ENCODE data around the gene ALDH18A1. TPM values are rescaled to one million over a fixed set of nuclear protein-coding genes. Genes with fewer than 3 reads are reported as not detected.

ALDH18A1 gene
- total and polyA plus RNA-seq, 2 donors (not counting 3 experiments of a cell fraction or from before 2014, with no cell fraction given): 53.2 to 92.6 TPM

DNA sequence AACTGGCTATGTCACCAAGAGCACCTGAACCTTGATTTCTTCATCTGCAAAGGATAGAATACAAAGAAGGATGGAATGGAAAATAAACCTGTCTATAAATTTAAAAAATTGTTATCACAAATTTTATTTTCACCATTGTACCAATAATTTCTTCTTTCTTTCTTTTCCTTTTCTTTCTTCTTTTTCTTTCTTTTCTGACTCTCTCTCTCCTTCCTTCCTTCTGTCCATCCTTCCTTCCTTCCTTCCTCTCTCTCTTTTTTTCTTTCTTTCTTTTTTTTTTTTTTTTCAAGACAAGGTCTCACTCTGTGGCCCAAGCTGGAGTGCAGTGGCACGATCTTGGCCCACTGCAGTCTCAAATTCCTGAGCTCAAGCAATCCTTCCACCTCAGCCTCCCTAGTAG is 58.7 kb downstream of the ALDH18A1 start:
- dilution Hi-C loops (cut with MboI; ENCODE audit: extremely low pct_ligation_motif_present, low sequenced_read_pairs): loop anchor here (25.0 kb wide), 1 partner anchor 185 kb away; no protein-coding TSS in a partner anchor
- CTCF ChIA-PET: interaction anchor here (0.8 to 10.3 kb wide), 4 partner anchors 8 to 223 kb away, joined by 3 to 314 read pairs (median 100); no protein-coding TSS in a partner anchor
- no peak overlapping the region for H3K4me3 ChIP-seq (replicated peaks in 1 of 3; ENCODE audit: insufficient read depth in 1 of 3, low read depth in 1 of 3, low read length in 3 of 3)
- no peaks in the 10 kb centered on the region for H4K20me1 ChIP-seq (replicated peaks; ENCODE audit: control insufficient read depth, extremely low read depth, insufficient read depth, low read length)
- H3K27ac ChIP-seq (ENCODE audit: insufficient read depth, low read depth, low read length): no peak overlapping the region
- intact Hi-C loops (cut with micrococcal nuclease): no loop called here
- H3K9me1 ChIP-seq (replicated peaks; ENCODE audit: control insufficient read depth, extremely low read depth, insufficient read depth, low read length): no peaks in the 10 kb centered on the region
- POLR2A ChIA-PET: no interaction called here
- H3K4me2 ChIP-seq (ENCODE audit: insufficient read depth, low read length): no peak overlapping the region
- H3K4me1 ChIP-seq (ENCODE audit: control insufficient read depth, extremely low read depth, insufficient read depth, low read length): no peaks in the 10 kb centered on the region
- no peaks in the 10 kb centered on the region for H3K36me3 ChIP-seq (ENCODE audit: control insufficient read depth in 2 of 2, extremely low read depth in 1 of 2, insufficient read depth in 2 of 2, low read length in 2 of 2)
- BruUV-seq (replicated peaks): no TSS peak
- no peak overlapping the region for H3K9ac ChIP-seq (replicated peaks; ENCODE audit: extremely low read depth, insufficient read depth, low read length)
- no peak for TF ChIP-seq MYC (IDR thresholded peaks at IDR 0.05; ENCODE audit: low read depth, low read length)
- TF ChIP-seq, protein P1, sequence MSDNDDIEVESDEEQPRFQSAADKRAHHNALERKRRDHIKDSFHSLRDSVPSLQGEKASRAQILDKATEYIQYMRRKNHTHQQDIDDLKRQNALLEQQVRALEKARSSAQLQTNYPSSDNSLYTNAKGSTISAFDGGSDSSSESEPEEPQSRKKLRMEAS (IDR thresholded peaks at IDR 0.05; ENCODE audit: insufficient read depth, insufficient read length): no peak
- TF ChIP-seq, protein P2, sequence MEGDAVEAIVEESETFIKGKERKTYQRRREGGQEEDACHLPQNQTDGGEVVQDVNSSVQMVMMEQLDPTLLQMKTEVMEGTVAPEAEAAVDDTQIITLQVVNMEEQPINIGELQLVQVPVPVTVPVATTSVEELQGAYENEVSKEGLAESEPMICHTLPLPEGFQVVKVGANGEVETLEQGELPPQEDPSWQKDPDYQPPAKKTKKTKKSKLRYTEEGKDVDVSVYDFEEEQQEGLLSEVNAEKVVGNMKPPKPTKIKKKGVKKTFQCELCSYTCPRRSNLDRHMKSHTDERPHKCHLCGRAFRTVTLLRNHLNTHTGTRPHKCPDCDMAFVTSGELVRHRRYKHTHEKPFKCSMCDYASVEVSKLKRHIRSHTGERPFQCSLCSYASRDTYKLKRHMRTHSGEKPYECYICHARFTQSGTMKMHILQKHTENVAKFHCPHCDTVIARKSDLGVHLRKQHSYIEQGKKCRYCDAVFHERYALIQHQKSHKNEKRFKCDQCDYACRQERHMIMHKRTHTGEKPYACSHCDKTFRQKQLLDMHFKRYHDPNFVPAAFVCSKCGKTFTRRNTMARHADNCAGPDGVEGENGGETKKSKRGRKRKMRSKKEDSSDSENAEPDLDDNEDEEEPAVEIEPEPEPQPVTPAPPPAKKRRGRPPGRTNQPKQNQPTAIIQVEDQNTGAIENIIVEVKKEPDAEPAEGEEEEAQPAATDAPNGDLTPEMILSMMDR (IDR thresholded peaks at IDR 0.05; ENCODE audit: extremely low read depth in 1 of 2, insufficient read depth in 1 of 2, low read depth in 1 of 2, low read length in 2 of 2): no peak
- no peak for TF ChIP-seq POLR2A (IDR thresholded peaks at IDR 0.05; ENCODE audit: low read depth, low read length)
- no peak for TF ChIP-seq FOS (IDR thresholded peaks at IDR 0.05; ENCODE audit: borderline replicate concordance, insufficient read depth, low read length)
- no peak for TF ChIP-seq POLR2AphosphoS5 (IDR thresholded peaks at IDR 0.05; ENCODE audit: insufficient read depth, low read depth, low read length)
- TF ChIP-seq EZH2 (IDR thresholded peaks at IDR 0.05; ENCODE audit: borderline replicate concordance, low read depth, low read length, severe bottlenecking): no peak
- TF ChIP-seq GATA2 (IDR thresholded peaks at IDR 0.05; ENCODE audit: insufficient read depth, insufficient read length, low read depth, low read length): no peak
- TF ChIP-seq JUN (IDR thresholded peaks at IDR 0.05; ENCODE audit: borderline replicate concordance, insufficient read depth, insufficient read length, low read depth): no peak
- no peak for DNase-seq (ENCODE audit: low read depth, low spot score)
- no peak overlapping the region for H2AFZ ChIP-seq (ENCODE audit: low read depth, low read length)
- no peak for FAIRE-seq
- H3K79me2 ChIP-seq (ENCODE audit: control insufficient read depth, insufficient read depth, low read length): no peaks in the 10 kb centered on the region
- H3K9me3 ChIP-seq (replicated peaks; ENCODE audit: control insufficient read depth, insufficient read depth, low read length): no peaks in the 10 kb centered on the region
- H3K27me3 ChIP-seq (ENCODE audit: control insufficient read depth in 2 of 2, insufficient read depth in 2 of 2, low read length in 2 of 2): peaks cover 0 to 7% of the 10 kb centered on the region in 2 experiments
